SK-N-SH (cell line): Measurements from ENCODE around the gene IFI16.

ENCODE experiments used
- CTCF ChIP-seq: fragments of 200-600 bp; sonication (generic); IDR thresholded peaks from 2 replicates; pipeline ENCODE4 v1.6.1; 2017; ENCODE audit warnings: antibody characterized with exemption, mild to moderate bottlenecking, moderate library complexity
- RAD21 ChIP-seq: IDR thresholded peaks from 2 replicates; pipeline ENCODE4 v1.6.1; 2012; ENCODE audit warnings: mild to moderate bottlenecking, low read length

DNA sequence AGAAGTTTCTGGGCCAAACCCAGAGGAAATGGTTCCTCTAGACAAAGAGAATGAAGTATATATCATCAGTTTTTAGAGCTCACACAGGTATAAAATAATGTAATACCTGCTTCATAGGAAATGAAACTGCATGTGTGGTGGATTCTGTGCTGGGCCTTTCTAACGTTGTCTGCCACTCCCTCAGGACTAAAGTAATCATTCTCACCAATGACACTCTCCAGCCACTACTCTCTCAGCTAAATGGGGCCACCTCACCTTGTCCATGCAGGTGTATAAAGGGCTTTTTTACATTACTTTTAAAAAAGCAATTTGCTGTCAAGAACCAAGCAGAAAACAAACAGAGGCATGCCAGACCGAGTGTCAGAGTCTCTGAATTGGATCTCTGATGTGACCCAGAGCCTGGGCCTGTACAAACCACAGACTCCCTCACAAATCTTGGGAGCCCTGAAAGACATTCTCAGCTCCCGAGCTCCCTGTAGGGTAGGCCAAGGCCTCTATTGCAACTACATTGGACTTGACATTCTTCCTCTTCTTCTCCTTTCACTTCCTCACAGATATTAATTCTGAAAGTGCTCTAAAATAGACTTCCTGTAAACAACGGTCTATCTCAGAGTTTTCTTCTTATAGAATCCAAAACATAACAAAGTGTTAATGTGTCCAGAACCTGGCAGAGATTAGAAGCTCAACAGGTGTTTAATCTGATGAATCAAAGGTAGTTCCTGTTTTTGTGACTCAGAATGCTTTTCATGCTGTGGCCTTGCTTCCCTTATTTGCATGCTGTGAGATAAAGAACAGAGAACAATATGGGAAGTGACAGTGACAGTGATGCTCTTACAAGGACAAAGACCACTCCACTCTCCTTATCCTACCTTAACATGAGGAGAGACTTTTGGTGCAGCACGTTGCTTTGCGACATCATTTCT lies 58.3 kb downstream of the IFI16 start:
- no peak for TF ChIP-seq CTCF
- no peak for TF ChIP-seq RAD21
